GDM1 (cell line): ENCODE data around the gene CTNNA1.
"Not testable (repeated sequence)": the region's sequence is repeated elsewhere in the genome, so short reads cannot be mapped to it uniquely, and the experiment has no call there.

ENCODE experiments used
- DNase-seq: peaks from one replicate; lab custom pipeline; 2025; lab: John Stamatoyannopoulos, UW

CTNNA1 gene, protein sequence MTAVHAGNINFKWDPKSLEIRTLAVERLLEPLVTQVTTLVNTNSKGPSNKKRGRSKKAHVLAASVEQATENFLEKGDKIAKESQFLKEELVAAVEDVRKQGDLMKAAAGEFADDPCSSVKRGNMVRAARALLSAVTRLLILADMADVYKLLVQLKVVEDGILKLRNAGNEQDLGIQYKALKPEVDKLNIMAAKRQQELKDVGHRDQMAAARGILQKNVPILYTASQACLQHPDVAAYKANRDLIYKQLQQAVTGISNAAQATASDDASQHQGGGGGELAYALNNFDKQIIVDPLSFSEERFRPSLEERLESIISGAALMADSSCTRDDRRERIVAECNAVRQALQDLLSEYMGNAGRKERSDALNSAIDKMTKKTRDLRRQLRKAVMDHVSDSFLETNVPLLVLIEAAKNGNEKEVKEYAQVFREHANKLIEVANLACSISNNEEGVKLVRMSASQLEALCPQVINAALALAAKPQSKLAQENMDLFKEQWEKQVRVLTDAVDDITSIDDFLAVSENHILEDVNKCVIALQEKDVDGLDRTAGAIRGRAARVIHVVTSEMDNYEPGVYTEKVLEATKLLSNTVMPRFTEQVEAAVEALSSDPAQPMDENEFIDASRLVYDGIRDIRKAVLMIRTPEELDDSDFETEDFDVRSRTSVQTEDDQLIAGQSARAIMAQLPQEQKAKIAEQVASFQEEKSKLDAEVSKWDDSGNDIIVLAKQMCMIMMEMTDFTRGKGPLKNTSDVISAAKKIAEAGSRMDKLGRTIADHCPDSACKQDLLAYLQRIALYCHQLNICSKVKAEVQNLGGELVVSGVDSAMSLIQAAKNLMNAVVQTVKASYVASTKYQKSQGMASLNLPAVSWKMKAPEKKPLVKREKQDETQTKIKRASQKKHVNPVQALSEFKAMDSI

DNA sequence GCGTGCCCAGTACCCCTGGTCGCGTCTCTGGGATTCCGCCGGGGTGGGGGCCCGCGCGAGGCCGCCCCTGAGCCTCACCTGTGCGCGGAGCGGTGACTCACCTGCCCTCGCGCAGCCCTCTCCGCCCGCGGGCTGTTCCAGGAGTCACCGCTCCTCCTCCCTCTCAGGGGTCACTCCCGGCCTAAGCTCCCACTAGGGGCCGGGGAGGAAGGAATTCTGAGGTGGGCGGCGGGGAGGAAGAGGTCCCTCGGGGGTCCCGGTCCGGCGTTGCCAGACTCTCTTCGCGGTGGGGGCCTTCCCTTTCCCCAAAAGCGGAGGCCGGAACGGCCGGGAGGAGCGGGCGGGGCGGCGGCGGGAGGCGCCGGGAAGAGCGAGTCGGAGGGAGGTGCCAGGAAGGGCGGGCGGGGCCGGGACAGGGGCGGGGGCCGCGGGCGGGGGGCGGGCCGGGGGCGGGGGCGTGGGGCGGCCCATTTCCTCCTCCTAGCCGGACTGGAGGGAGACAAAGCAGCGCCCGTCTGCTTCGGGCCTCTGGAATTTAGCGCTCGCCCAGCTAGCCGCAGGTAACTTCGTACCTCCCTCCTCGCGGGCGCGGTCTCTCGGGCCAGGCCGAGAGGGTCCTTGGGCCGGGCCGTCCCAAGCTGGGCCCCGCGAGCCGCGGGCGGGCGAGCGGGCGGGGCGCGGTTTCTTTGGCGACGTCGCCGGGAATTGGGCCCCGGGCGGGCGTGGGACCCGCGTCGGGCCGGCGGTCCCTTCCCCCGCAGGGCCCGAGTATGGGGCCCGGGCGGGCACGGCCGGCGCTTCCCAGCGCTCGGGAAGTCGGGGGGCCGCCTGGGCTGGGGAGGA is at the start of gene CTNNA1:
Gene CTNNA1 (plus strand): TSS at position 475 of the 843 bp plus-strand sequence. CDS start 28,500 bp downstream, outside the sequence.
- peak; percentile 63 for DNase-seq

DNA sequence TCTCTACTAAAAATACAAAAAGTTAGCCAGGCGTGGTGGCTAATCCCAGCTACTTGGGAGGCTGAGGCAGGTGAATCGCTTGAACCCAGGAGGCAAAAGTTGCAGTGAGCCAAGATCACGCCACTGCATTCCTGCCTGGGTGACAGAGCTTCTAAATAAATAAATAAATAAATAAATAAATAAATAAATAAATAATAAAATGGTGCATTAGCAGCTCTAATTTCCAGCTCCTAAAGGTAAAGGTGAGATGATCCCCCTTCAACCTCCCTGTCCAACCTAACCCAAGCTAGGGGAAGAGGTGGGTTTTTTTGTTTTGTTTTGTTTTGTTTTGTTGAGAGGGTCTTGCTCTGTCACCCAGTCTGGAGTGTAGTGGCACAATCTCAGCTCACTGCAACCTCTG is 49.4 kb upstream of the CTNNA1 start:
- not testable (repeated sequence) for DNase-seq

DNA sequence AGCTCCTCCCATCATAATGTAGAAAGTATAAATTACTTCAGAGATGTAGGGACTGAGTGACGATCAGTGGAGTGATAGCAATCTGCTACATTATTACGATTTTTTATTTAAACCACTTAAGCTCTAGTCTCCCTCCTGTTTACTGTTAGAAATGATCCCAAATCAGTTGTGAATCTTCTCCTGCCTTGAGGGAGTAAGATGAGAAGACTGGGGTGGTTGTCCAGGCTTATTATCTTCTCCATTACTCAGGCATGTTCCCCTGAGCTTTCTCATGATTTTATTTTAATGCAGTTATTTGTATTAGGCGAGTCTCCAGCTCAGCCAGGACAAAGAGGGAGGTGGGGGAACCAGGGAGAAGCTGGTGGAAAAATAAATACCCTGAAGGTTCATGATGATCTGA is 48.2 kb upstream of the CTNNA1 start:
- no peak for DNase-seq

DNA sequence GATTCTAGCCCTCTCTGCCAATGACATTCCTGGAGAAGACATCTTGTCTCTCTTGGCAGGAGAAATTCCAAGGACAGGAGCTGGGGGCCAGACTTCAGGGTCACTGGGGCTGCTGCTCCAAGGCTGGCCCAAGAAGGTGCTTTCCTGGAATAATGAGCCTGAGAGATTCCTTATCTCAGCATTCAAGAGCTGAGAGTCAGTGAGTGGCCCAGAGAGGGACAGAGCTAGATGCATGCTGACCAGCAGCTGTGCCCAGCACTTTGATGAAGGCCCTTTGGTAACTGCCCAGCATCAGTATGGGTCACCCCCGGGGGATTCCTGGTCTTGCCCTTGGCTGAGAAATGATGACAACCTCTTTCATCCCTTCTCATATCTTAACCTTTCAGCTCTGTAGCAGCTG is 47.7 kb upstream of the CTNNA1 start:
- DNase-seq, result no peak

DNA sequence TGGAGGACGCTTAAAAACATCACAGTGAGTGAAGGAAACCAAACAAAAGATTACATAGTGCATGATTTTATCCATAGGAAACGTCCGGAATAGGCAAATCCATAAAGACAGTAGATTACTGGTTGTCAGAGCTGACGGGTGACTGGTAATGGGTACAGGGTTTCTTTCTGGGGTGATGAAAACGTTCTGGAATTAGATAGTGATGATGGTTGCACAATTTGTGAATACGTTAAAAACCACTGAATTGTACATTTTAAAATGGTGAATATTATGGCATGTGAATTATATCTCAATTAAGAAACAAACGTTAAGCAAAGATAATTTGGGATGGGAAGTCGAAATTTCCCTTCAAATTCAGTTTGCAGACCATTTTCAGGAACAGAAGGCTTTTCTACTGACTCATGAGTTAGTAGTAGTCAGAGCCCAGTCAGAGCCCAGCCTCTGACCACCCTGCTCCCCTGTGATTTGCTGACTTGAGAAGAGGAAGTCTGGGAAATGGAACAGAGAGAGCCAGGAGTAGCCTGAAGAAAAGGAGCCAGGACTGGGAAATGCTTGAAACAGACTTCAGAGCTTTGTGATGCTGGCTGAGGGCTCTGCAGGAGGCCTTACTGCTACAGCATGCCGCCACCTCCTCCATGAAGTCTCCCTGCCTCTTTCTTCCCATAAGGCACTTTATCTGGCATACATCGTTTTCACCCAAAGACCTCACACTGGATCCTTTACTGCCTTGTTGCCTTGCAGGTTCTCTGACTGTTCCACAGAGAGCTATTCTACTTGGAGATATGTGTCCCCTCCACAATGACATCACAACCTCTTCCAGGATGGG is 46.4 kb upstream of the CTNNA1 start:
- DNase-seq, result no peak

DNA sequence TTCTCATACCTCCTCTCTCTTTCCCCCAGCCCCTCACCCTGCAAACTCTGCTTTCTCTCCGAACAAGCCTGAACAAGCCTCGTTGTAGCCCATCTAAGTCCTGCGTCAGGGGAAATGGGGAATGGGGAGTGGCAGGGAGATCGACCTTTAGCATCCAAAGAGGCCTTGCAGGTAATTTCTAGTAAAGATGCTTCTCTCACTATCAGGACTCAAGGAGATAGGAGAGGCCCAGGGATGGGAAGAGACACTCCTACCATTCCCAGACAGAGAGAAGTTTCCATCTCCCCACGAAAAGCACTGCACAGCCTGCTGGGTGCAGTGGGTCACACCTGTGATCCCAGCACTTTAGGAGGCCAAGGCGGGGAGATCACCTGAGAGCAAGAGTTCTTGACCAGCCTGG is 44.4 kb upstream of the CTNNA1 start:
- no peak for DNase-seq

DNA sequence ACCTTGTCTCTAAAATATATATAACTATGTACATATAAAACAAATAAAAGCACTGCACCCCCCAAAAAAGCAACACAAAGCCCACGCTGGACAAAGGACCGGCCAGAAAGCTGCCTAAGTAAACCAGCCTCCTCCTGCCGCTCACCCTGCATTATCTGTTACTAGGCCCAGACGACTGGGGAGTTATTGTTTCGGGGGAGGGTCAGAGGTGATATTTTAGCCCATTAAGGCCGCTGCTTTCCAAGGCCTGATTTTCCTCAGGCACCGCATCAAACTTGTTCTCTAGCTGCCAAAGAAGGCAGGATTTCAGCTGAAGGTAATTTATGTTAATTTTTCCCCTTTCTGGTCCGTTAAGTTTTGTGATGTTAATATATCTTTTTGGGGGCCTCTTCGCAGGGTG is 44.0 kb upstream of the CTNNA1 start:
- no peak for DNase-seq

DNA sequence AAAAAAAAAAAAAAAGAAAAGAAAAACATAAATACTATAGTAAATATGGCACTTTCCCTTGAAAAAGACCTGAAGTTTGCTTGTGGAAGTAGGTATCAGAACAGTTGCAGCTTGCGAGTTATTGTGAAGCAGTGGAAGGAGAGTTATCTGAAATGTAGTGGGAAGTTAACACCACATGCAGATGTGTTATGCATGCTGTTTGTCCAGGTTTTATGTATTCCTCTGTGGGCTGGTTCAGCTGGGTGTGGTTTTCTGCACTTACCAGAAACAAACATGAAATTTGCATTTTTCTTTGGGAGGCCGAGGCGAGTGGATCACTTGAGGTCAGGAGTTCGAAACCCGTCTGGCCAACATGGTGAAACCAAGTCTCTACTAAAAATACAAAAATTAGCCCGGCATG is 42.1 kb upstream of the CTNNA1 start:
- no peak for DNase-seq

DNA sequence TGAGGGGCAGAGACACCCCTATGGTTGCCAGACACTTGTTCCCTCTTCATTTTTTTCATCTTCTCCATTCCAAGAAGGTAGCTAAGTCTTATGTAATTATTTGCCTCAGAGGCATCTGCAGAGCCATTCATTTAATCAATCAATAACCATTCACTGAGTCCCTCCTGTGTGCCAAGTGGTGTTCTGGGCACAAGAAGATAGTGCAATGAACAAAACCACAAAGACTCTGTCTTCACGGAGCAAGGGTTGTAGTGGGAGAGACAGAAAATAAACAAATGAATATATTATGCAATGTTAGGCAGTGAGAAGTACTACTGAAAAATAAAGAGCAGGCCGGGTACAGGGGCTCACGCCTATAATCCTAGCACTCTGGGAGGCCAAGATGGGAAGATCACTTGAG is 41.4 kb upstream of the CTNNA1 start:
- no peak for DNase-seq

DNA sequence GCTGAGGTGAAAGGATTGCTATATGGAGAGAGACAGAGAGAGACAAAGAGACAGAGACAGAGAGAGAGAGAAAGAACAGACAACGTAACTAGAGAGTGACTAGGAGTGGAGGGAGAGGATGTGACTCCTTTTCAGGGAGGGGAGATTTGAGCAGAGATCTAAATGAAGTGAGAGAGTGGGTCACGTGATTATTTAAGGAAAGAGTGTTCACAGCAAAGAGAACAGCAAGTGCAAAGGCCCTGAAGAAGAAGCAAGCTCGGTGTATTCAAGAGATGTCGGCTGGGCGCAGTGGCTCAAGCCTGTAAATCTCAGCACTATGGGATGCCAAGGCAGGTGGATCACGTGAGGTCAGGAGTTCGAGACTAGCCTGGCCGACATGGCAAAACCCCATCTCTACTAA is 40.9 kb upstream of the CTNNA1 start:
- no peak for DNase-seq

DNA sequence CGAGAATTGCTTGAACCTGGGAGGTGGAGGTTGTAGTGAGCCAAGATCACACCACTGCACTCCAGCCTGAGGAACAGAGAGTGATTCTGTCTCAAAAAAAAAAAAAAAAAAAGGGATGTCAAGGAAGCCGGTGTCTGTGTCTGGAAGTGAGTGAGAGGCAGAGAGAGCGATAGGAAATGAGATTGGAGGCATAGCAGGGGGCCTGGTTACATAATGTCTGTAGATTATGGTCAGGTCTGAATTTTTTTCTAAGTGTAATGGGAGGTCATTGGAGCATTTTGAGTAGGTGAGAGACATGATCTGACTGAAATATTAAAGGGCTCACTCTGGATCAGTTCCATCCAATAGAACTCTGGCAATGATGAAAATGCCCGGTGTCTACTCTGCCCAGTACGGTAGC is 40.4 kb upstream of the CTNNA1 start:
- no peak for DNase-seq

DNA sequence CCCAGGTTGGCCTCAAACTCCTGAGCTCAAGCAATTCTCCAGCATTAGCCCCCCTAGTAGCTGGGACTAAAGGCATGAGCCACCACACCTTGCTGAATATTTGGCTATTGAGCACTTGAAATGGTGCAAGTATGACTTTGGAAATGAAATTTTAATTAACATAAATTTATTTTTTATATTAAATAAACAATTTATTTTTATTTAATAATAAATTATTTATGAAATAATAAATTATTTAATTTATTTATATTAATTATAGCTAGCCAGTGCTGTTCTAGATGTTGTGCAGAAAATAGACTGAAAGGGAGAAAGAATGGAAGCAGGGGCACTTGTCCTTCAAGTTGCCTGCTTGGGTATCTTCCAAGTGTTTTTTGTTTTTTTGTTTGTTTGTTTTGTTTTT is 40.0 kb upstream of the CTNNA1 start:
- no peak for DNase-seq

DNA sequence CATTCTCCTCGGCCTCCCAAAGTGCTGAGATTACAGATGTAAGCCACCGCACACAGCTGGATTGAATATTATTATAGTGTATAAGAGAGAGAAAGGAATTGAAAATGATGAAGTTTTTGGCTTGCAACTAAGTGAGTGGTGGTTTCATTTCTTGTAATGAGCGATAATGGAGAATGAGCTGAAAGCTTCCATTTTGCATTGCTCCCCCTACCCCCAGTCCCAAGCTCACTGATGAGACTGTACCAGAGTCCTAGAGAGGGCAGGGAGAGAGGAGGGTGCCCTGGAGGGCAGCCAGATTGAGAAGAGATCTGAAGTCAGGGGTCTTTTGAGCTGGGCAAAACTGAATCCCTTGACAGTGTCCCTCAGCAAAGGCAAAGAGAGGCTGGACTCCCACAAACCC is 38.5 kb upstream of the CTNNA1 start:
- no peak for DNase-seq

DNA sequence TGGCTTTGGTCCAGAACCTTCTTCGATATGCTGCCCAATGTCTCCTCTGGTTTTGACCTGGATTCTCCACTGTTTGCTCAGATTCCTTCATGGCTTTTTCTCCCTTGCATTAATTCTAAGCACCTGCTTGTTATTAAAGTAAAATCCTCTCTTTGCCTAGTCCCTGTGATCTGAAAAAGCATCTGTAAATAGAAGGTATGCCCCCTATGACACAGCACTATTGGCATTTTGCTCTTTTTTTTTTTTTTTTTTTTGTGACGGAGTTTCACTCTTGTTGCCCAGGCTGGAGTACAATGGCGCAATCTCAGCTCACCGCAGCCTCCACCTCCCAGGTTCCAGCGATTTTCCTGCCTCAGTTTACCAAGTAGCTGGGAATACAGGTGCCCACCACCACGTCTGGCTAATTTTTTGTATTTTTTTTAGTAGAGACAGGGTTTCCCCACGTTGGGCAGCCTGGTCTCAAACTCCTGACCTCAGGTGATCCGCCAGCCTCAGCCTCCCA is 37.2 kb upstream of the CTNNA1 start:
- DNase-seq, result not testable (repeated sequence)

DNA sequence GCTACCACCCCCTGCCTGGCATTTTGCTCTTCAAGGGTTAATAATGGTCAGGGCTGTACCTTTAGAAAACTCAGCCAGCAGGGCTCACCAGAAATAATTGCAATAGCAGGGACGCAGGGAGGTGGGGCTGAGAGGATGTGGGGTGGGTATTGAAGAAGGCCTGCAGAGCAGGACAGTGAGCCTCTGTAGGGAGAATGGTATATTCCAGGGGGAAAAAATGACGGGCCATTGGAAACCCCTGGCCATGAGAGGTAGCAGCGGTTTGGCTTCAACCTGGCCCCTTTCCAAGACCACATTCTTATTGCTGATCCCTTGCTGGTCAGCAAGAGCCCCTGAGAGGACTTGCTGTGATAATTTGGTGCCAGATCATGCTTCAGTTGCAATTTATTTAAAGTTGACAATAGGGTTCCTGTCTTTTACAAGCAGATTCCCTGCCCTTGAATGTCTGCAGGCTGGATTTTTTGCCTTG is 36.7 kb upstream of the CTNNA1 start:
- no peak for DNase-seq

DNA sequence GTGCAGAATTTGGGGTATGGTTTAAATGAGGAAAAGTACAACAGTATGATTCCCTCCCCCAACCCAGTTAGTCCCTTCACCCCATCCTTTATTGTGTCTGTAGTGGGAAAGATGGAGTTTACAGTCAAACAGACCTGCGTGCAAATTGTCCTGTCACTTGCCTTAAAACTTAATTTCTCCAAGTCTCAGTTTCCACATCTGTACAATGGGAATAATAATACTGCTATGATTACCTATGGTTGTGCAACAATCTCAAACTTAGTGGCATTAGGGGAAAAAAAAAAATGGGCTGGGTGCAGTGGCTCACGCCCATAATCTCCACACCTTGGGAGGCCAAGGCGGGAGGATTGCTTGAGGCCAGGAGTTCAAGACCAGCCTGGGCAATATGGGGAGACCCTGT is 35.8 kb upstream of the CTNNA1 start:
- DNase-seq, result no peak

DNA sequence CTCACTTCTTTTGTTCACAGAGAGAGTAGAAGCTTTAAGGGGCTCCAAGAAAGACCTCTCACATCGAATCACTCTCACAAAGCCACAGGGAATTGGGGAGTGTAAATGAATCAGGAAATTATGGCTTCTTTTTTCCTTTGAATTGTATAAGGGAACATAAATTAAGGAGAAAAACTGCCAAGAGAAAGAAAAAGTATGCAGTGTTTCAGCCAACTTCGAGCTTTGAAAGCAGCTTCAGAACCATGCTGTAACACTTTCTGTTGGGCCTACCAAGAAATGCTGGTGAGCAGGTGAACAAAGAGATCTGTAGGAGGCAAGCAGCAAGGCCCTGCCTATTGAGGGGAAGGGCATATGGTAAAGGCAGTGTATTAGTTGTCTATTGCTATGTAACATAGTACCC is 33.4 kb upstream of the CTNNA1 start:
- no peak for DNase-seq

DNA sequence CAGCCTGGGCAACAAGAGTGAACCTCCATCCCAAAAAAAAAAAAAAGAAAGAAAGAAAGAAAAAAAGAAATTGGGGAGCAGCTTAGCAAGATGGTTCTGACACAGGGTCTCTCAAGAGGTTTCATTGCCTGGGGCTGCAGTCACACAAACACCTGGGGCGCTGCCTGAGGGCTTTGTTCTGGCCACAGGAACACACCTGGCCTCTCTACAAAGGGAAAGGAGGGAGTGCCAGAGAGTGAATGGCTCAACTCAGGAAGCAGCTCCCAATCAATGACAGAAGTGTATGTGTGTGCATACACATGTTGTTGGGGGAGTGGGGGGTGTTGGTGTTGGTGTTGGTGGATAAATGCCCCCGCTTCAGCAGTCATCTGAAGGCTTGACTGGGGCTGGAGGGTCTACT is 32.4 kb upstream of the CTNNA1 start:
- DNase-seq, result no peak

DNA sequence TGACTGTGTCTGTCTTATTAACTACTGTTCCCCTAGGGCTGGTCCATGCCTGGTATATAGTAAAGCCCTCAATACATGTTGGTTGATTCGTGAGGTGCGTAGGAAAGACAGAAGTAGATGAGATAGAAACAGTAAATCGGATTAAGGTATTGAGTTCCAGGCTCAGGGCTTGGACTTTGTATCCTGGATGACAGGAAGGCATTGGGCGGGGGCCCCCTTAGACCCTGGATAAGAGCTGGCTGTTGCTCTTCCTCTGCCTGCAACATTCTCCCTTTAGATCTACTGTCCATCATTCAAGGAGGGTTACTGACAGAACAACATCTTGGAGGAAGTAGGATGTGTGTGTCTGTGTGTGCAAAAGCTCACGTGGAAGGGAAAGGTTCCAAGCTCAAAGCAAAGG is 31.2 kb upstream of the CTNNA1 start:
- no peak for DNase-seq

DNA sequence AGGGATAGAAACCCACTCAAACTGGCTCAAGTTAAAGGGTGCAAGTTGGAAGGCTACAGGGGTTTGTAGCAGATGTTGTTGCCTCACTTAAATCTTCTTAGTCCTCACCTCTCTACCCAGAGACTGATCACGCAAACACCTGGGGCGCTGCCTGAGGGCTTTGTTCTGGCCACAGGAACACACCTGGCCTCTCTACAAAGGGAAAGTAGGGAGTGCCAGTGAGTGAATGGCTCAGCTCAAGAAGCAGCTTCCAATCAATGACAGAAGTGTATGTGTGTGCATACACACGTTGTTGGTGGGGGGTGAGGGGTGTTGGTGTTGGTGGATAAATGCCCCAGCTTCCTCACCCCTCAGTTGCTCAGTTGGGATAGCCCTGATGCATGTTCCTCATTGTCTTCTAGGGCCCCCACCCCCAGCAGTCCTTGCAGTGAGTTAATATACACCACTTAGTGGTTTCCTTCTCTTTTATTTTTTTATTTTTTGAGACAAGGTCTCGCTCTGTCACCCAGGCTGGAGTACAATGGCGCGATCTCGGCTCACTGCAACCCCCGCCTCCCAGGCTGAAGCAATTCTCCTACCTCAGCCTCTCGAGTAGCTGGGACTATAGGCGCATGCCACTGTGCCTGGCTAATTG is 30.6 kb upstream of the CTNNA1 start:
- DNase-seq, result no peak
